ENCODE results near the gene PPP1R7.

The PPP1R7 gene

GRCh38 chr2:241204490-241204889 lies 54.2 kb downstream of the PPP1R7 start:
- Histone ChIP-seq H3K36me3 (ENCODE audit: control insufficient read depth in 2 of 2, insufficient read depth in 2 of 2, low read length in 2 of 2) (no peaks in the 10 kb centered on the region), H3K27me3 (ENCODE audit: control insufficient read depth in 1 of 2, insufficient read depth in 2 of 2, low read length in 2 of 2) (no peaks in the 10 kb centered on the region)

DNA sequence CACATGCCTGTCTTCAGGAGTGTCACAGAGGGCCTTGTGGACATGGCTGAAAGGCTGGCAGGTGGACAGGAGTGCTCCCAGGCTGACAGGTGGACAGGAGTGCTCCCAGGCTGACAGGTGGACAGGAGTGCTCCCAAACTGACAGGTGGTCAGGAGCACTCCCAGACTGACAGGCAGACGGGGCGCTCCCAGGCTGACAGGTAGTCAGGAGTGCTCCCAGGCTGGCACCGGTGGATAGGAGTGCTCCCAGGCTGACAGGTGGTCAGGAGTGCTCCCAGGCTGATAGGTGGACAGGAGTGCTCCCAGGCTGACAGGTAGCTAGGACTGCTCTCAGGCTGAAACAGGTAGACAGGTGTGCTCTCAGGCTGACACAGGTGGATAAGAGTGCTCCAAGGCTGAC lies 54.8 kb downstream of the PPP1R7 start:
- H3K27me3 ChIP-seq (ENCODE audit: control insufficient read depth in 1 of 2, insufficient read depth in 2 of 2, low read length in 2 of 2) = no peaks in the 10 kb centered on the region
- no peak overlapping the region for H3K4me3 ChIP-seq (ENCODE audit: low read length in 2 of 2)
- H3K9me3 ChIP-seq (ENCODE audit: control insufficient read depth in 2 of 2, low read length in 2 of 2) = no peaks in the 10 kb centered on the region
- H3K4me1 ChIP-seq (ENCODE audit: control insufficient read depth, insufficient read depth, low read length) = no peaks in the 10 kb centered on the region
- no peak overlapping the region for H3K27ac ChIP-seq (ENCODE audit: low read length)
- H3K36me3 ChIP-seq (ENCODE audit: control insufficient read depth in 2 of 2, insufficient read depth in 2 of 2, low read length in 2 of 2) = no peaks in the 10 kb centered on the region
- H3K9ac ChIP-seq (ENCODE audit: low read length in 2 of 2) = no peak overlapping the region

More at GRCh38 chr2:241204490-241204889, 54.2 kb downstream of the PPP1R7 start:
- H3K9ac ChIP-seq (ENCODE audit: low read length in 2 of 2) = no peak overlapping the region
- H3K4me3 ChIP-seq (ENCODE audit: low read length in 2 of 2) = no peak overlapping the region
- no peaks in the 10 kb centered on the region for H3K4me1 ChIP-seq (ENCODE audit: control insufficient read depth, insufficient read depth, low read length)
- H3K27ac ChIP-seq (ENCODE audit: low read length) = no peak overlapping the region
- no peaks in the 10 kb centered on the region for H3K9me3 ChIP-seq (ENCODE audit: control insufficient read depth in 2 of 2, low read length in 2 of 2)

DNA sequence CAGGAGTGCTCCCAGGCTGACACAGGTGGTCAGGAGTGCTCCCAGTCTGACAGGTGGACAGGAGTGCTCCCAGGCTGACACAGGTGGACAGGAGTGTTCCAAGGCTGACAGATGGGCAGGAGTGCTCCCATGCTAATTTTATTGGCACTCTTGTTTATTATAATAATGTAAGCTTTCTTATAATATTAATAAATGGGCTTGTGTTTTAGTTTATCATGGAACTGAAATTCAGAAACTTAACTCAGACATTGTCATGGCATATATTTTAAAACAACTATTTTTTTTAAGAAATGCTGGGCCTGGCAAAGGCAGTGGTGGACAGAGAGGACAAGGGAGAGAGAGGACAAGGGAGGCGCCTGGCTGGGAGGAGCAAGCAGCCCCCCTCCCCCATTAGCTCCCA lies 56.9 kb downstream of the PPP1R7 start:
- H3K4me1 ChIP-seq (ENCODE audit: control insufficient read depth, insufficient read depth, low read length) = no peaks in the 10 kb centered on the region
- H3K27me3 ChIP-seq (ENCODE audit: control insufficient read depth in 1 of 2, insufficient read depth in 2 of 2, low read length in 2 of 2) = no peaks in the 10 kb centered on the region
- H3K9ac ChIP-seq (ENCODE audit: low read length in 2 of 2) = no peak overlapping the region
- no peak overlapping the region for H3K4me3 ChIP-seq (ENCODE audit: low read length in 2 of 2)
- H3K36me3 ChIP-seq (ENCODE audit: control insufficient read depth in 2 of 2, insufficient read depth in 2 of 2, low read length in 2 of 2) = no peaks in the 10 kb centered on the region
- H3K9me3 ChIP-seq (ENCODE audit: control insufficient read depth in 2 of 2, low read length in 2 of 2) = no peaks in the 10 kb centered on the region
- no peak overlapping the region for H3K27ac ChIP-seq (ENCODE audit: low read length)

DNA sequence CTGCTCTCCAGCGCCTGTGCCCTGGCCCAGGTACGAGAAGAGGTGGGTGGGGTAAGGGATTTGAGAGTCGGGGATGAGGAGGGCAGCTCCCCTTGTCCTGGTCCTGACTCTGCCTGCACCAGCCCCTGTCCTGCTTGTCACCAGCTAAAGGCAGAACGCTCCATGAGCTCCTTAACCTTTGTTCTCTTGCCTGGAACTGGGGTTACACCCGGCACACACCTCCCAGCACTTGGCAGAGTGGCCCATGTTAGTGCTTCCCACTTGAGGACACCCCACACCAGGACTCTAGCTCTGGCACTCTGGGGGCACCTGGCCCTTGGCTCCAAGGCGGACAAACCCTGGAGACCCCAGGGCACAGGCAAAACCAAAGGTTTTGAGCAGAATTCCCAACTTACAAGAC lies 57.4 kb downstream of the PPP1R7 start:
- no peaks in the 10 kb centered on the region for H3K27me3 ChIP-seq (ENCODE audit: control insufficient read depth in 1 of 2, insufficient read depth in 2 of 2, low read length in 2 of 2)
- no peak overlapping the region for H3K4me3 ChIP-seq (ENCODE audit: low read length in 2 of 2)
- H3K27ac ChIP-seq (ENCODE audit: low read length) = no peak overlapping the region
- H3K9me3 ChIP-seq (ENCODE audit: control insufficient read depth in 2 of 2, low read length in 2 of 2) = no peaks in the 10 kb centered on the region
- H3K9ac ChIP-seq (ENCODE audit: low read length in 2 of 2) = no peak overlapping the region
- no peaks in the 10 kb centered on the region for H3K36me3 ChIP-seq (ENCODE audit: control insufficient read depth in 2 of 2, insufficient read depth in 2 of 2, low read length in 2 of 2)
- H3K4me1 ChIP-seq (ENCODE audit: control insufficient read depth, insufficient read depth, low read length) = no peaks in the 10 kb centered on the region

DNA sequence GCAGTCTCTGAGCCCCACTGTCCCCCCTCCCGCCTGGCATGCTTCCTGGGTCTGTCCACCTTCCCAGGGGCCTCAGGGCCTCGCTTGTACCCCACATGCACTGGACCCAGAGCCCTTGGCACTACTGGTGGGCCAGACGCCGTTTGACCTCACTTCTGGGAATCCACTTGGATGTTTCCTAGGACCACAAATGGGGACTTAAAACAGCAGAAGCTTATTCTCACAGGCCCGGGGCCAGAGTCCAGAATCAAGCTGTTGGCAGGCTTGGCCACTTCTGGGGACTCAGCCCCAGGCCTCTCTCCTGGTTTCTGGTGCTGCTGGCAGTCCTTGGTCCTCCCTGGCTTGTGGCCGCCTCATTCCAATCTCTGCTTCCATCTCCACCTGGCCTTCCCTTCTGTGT lies 57.8 kb downstream of the PPP1R7 start:
- no peaks in the 10 kb centered on the region for H3K9me3 ChIP-seq (ENCODE audit: control insufficient read depth in 2 of 2, low read length in 2 of 2)
- H3K27ac ChIP-seq (ENCODE audit: low read length) = no peak overlapping the region
- H3K36me3 ChIP-seq (ENCODE audit: control insufficient read depth in 2 of 2, insufficient read depth in 2 of 2, low read length in 2 of 2) = no peaks in the 10 kb centered on the region
- H3K4me1 ChIP-seq (ENCODE audit: control insufficient read depth, insufficient read depth, low read length) = no peaks in the 10 kb centered on the region
- no peak overlapping the region for H3K4me3 ChIP-seq (ENCODE audit: low read length in 2 of 2)
- H3K27me3 ChIP-seq (ENCODE audit: control insufficient read depth in 1 of 2, insufficient read depth in 2 of 2, low read length in 2 of 2) = no peaks in the 10 kb centered on the region
- H3K9ac ChIP-seq (ENCODE audit: low read length in 2 of 2) = no peak overlapping the region

DNA sequence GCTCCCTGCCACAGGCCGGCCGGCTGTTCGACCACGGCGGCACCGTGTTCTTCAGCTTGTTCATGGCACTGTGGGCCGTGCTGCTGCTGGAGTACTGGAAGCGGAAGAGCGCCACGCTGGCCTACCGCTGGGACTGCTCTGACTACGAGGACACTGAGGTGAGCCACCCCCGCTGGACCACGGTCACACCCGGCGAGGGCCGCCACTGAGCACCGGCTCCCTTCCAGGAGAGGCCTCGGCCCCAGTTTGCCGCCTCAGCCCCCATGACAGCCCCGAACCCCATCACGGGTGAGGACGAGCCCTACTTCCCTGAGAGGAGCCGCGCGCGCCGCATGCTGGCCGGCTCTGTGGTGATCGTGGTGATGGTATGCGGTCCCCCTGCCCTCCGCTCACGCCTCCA lies 59.0 kb downstream of the PPP1R7 start:
- Histone ChIP-seq H3K36me3 (ENCODE audit: control insufficient read depth in 2 of 2, insufficient read depth in 2 of 2, low read length in 2 of 2) (no peaks in the 10 kb centered on the region), H3K9me3 (ENCODE audit: control insufficient read depth in 2 of 2, low read length in 2 of 2) (no peaks in the 10 kb centered on the region), H3K27ac (ENCODE audit: low read length) (no peak overlapping the region), H3K9ac (ENCODE audit: low read length in 2 of 2) (no peak overlapping the region), H3K4me3 (ENCODE audit: low read length in 2 of 2) (no peak overlapping the region), H3K27me3 (ENCODE audit: control insufficient read depth in 1 of 2, insufficient read depth in 2 of 2, low read length in 2 of 2) (no peaks in the 10 kb centered on the region), H3K4me1 (ENCODE audit: control insufficient read depth, insufficient read depth, low read length) (no peaks in the 10 kb centered on the region)

DNA sequence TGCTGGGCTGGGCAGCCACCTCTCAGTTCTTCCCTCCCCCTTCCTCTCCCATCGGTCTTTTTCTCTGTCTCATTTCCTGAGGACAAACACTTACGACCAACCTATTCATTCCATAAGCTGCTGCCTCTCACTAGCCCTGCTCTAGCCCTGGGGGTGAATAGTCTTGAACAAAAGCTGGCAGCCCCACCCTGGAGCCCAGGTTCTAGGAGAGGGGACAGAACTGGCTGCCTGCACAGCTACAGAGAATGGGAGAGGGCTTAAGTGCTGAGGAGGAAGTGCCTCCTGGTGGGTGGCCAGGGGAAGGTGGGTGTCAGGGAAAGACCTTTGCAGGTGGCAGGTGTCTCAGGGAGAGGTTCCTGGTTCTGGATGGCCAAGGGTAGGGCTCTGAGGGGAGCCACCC lies 61.0 kb downstream of the PPP1R7 start:
- H3K27me3 ChIP-seq (ENCODE audit: control insufficient read depth in 1 of 2, insufficient read depth in 2 of 2, low read length in 2 of 2) = no peaks in the 10 kb centered on the region
- H3K36me3 ChIP-seq (ENCODE audit: control insufficient read depth in 2 of 2, insufficient read depth in 2 of 2, low read length in 2 of 2) = no peaks in the 10 kb centered on the region
- H3K9ac ChIP-seq (ENCODE audit: low read length in 2 of 2) = no peak overlapping the region
- no peak overlapping the region for H3K4me3 ChIP-seq (ENCODE audit: low read length in 2 of 2)
- H3K9me3 ChIP-seq (ENCODE audit: control insufficient read depth in 2 of 2, low read length in 2 of 2) = no peaks in the 10 kb centered on the region
- H3K4me1 ChIP-seq (ENCODE audit: control insufficient read depth, insufficient read depth, low read length) = no peaks in the 10 kb centered on the region
- H3K27ac ChIP-seq (ENCODE audit: low read length) = no peak overlapping the region

DNA sequence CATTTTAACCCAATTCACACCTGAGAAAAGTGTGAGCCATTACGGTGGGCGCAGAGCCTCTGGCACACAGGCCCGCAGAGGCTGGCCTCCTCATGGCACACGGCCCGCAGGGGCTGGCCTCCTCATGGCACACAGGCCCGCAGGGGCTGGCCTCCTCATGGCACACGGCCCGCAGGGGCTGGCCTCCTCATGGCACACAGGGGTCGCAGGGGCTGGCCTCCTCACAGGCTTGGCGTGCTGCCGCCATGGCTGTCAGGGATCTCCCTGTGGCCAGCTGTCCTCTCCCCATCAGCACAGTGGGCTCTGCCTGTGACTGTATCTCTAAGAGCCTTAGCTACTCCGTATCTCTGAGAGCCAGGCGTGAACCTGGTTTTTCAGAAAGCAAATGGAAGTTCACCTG lies 62.8 kb downstream of the PPP1R7 start:
- Histone ChIP-seq H3K27ac (ENCODE audit: low read length) (no peak overlapping the region), H3K9ac (ENCODE audit: low read length in 2 of 2) (no peak overlapping the region), H3K36me3 (ENCODE audit: control insufficient read depth in 2 of 2, insufficient read depth in 2 of 2, low read length in 2 of 2) (no peaks in the 10 kb centered on the region), H3K27me3 (ENCODE audit: control insufficient read depth in 1 of 2, insufficient read depth in 2 of 2, low read length in 2 of 2) (no peaks in the 10 kb centered on the region), H3K9me3 (ENCODE audit: control insufficient read depth in 2 of 2, low read length in 2 of 2) (no peaks in the 10 kb centered on the region), H3K4me3 (ENCODE audit: low read length in 2 of 2) (no peak overlapping the region), H3K4me1 (ENCODE audit: control insufficient read depth, insufficient read depth, low read length) (peaks cover 6% of the 10 kb centered on the region)

- Histone ChIP-seq H3K36me3 (ENCODE audit: control insufficient read depth in 2 of 2, insufficient read depth in 2 of 2, low read length in 2 of 2) (no peaks in the 10 kb centered on the region), H3K4me3 (ENCODE audit: low read length in 2 of 2) (no peak overlapping the region), H3K4me1 (ENCODE audit: control insufficient read depth, insufficient read depth, low read length) (peaks cover 8% of the 10 kb centered on the region), H3K9ac (ENCODE audit: low read length in 2 of 2) (no peak overlapping the region), H3K9me3 (ENCODE audit: control insufficient read depth in 2 of 2, low read length in 2 of 2) (no peaks in the 10 kb centered on the region), H3K27ac (ENCODE audit: low read length) (no peak overlapping the region), H3K27me3 (ENCODE audit: control insufficient read depth in 1 of 2, insufficient read depth in 2 of 2, low read length in 2 of 2) (no peaks in the 10 kb centered on the region)
Measured at GRCh38 chr2:241213567-241213966, 63.3 kb downstream of the PPP1R7 start.

GRCh38 chr2:241214209-241214608 lies 63.9 kb downstream of the PPP1R7 start:
- no peaks in the 10 kb centered on the region for H3K9me3 ChIP-seq (ENCODE audit: control insufficient read depth in 2 of 2, low read length in 2 of 2)
- H3K27me3 ChIP-seq (ENCODE audit: control insufficient read depth in 1 of 2, insufficient read depth in 2 of 2, low read length in 2 of 2) = no peaks in the 10 kb centered on the region
- no peak overlapping the region for H3K27ac ChIP-seq (ENCODE audit: low read length)

DNA sequence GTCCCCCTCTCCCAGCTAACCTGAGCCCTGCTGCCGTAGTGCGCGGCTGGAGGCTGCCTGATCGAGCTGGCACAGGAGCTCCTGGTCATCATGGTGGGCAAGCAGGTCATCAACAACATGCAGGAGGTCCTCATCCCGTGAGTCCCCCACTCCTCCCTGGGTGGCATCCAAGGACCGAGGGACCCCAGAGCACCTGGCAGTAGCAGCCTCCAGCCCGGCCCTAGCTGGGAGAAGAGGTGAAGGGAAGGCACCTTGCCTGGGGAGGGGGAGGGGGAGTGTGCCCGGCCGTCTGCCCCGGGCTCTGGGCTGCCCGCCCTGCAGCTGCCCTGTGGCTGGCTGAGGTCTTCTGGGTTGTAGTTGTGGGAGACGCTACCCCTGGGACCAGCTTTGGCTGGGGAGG lies 64.5 kb downstream of the PPP1R7 start:
- no peaks in the 10 kb centered on the region for H3K27me3 ChIP-seq (ENCODE audit: control insufficient read depth in 1 of 2, insufficient read depth in 2 of 2, low read length in 2 of 2)
- H3K9ac ChIP-seq (ENCODE audit: low read length in 2 of 2) = no peak overlapping the region
- H3K27ac ChIP-seq (ENCODE audit: low read length) = no peak overlapping the region
- H3K4me3 ChIP-seq (ENCODE audit: low read length in 2 of 2) = no peak overlapping the region
- H3K9me3 ChIP-seq (ENCODE audit: control insufficient read depth in 2 of 2, low read length in 2 of 2) = no peaks in the 10 kb centered on the region
- H3K36me3 ChIP-seq (ENCODE audit: control insufficient read depth in 2 of 2, insufficient read depth in 2 of 2, low read length in 2 of 2) = no peaks in the 10 kb centered on the region
- H3K4me1 ChIP-seq (ENCODE audit: control insufficient read depth, insufficient read depth, low read length) = peaks cover 15% of the 10 kb centered on the region

More at GRCh38 chr2:241214209-241214608, 63.9 kb downstream of the PPP1R7 start:
- Histone ChIP-seq H3K4me1 (ENCODE audit: control insufficient read depth, insufficient read depth, low read length) (peaks cover 15% of the 10 kb centered on the region), H3K9ac (ENCODE audit: low read length in 2 of 2) (no peak overlapping the region), H3K4me3 (ENCODE audit: low read length in 2 of 2) (no peak overlapping the region), H3K36me3 (ENCODE audit: control insufficient read depth in 2 of 2, insufficient read depth in 2 of 2, low read length in 2 of 2) (no peaks in the 10 kb centered on the region)

Measured in stomach smooth muscle (tissue), 2 donors.